Activated CD8-positive, alpha-beta memory T cell treated with anti-CD3 and anti-CD28 coated beads for 1 hour (primary cell): Measurements from ENCODE around the gene NUP54.

Experiments
- DNase-seq, 2 donors: peaks; one replicate each; pipeline ENCODE4 v3.0.0-alpha.2; 2020; ENCODE audit warnings: low read depth in 1 of 2; ENCODE audit errors: extremely low read depth in 1 of 2

NUP54 gene

DNA sequence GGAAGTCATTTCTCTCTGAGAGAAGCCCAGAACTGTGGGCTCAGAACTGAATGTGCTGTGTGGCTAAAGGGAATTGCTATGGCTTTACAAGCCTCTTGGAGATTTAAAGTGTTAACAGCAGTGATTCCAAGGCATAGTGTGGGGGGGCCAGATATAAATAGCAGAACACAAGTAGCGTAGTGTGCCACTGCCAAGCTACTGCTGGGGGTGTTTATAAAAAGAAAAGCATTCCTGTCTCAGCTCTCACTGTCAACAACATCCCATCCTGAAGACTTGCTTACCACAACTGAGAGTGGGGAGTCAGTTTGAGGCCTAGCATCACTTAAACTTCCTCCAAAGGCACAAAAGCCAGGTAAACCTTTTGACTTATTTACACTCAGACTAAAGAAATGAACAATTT is 73.7 kb downstream of the NUP54 start, which contains the start of gene ART3:
TSS of gene ART3 (plus strand) at position 242 of the 400 bp plus-strand sequence. CDS start 1,181 bp downstream, outside the sequence.
- no peak for DNase-seq

DNA sequence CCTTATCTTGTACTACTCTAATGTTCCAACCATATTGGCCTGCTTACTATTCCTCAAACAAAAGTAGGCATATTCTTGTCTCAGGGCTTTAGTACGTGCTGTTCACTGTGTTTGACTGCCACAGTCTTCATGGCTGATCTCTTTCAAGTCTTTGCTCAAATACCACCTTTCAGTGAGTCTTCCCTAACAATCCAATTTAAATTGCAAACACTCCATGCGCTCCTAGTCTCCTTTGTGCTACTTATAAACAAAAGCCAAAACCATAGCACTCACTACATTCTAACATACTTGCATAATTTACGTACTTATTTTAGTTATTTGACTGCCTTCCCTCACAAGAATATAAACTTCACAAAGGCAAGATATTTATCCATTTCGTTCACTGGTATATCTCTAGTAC is 75.4 kb downstream of the NUP54 start:
- DNase-seq, result no peak

DNA sequence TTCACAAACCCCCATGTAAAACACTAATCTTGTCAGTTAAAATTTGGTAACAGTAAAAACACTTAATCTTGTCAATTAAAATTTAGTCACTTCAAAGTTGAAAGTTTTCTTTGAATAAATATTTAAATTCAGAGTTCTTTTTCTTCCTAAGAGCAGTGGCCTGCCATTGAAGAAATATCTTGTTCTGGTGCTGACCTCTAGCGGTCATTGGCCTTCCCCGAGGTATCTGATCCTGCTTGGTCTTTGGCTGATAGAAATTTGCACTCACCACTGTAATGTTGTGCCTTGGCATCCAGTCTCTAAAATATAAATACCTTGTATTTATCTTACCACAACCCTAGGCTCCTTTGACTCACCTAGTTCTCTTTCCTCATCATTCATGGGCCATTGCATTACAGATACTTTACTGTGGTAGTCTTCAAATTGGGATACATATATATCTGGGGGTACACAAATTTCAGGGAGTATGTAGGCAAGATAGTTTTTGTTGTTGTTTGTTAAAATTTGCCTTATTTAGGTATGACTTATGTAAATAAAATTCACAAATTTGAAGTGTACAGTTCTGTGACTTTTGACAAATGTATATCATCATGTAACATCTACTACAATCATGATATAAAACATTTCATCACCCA is 80.4 kb downstream of the NUP54 start:
- peak; percentile 17 to 39 for DNase-seq

DNA sequence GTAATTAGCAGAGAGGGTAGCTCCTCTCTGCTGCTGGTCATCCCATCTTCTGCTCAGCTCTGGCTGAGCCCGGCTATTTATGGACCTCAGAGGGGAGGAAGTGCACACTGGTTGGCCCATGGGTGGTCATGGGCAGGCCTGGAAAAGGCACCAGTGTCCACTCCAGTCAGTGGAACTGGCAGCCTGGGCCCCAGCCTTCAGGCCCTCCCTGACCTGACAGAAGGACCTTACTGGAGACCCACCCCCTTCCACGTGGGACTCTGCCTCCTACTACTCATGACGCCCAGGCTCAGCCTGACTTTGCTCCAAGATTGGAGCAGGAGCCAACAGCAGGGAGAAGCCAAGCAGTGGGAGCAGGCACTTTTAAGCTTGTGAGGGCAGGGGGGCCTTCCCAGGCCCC is 81.7 kb downstream of the NUP54 start:
- DNase-seq, result no peak
